Lower leg skin (tissue), 3 donors: ENCODE data around the gene SNAI3.

Source experiments
- CTCF ChIP-seq, 3 donors: fragments of 450-650 bp; IDR thresholded peaks; one replicate each; pipeline ENCODE4 v1.5.1; 2016; ENCODE audit warnings: antibody characterized with exemption in 3 of 3, mild to moderate bottlenecking in 3 of 3, moderate library complexity in 2 of 3
- POLR2A ChIP-seq, 2 donors: fragments of 450-650 bp; IDR thresholded peaks; one replicate each; pipeline ENCODE4 v1.6.1; 2016 to 2017; ENCODE audit warnings: antibody characterized with exemption in 2 of 2, mild to moderate bottlenecking in 1 of 2, moderate library complexity in 1 of 2

GRCh38 chr16:88673716-88674379 lies 12.5 kb downstream of the SNAI3 start:
- TF ChIP-seq CTCF (IDR thresholded peaks at IDR 0.05): no peak
- TF ChIP-seq POLR2A (IDR thresholded peaks at IDR 0.05): no peak
